OCI-M1 (cell line): ENCODE data around the gene DDIT4.
"Not testable (repeated sequence)": the region's sequence is repeated elsewhere in the genome, so short reads cannot be mapped to it uniquely, and the experiment has no call there.

Experiments used
- DNase-seq: peaks from one replicate; lab custom pipeline; 2025; lab: John Stamatoyannopoulos, UW

DDIT4 gene

DNA sequence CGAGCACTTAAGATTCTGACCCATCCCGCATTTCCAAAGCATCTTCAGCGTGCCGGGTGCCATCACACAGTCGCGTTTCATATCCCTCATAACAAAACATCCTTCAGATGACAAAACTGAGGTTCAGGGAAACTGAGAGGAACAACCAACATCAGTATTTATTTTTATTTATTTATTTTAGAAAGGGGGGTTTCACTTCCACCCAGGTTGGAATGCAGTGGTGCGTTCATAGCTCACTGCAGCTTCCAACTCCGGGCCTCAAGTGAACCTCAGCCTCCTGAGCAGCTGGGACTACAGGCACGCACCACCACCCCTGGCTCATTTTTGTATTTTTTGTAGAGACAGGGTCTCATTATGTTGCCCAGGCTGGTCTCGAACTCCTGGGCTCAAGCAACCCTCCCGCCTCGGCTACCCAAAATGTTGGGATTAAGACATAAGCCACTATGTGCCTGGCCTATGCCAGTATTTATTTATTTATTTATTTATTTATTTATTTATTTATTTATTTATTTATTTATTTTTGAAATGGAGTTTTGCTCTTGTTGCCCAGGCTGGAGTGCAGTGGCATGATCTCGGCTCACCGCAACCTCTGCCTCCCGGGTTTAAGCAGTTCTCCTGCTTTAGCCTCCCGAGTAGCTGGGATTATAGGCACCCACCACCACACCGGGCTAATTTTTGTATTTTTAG lies 24.4 kb upstream of the DDIT4 start:
- not testable (repeated sequence) for DNase-seq

DNA sequence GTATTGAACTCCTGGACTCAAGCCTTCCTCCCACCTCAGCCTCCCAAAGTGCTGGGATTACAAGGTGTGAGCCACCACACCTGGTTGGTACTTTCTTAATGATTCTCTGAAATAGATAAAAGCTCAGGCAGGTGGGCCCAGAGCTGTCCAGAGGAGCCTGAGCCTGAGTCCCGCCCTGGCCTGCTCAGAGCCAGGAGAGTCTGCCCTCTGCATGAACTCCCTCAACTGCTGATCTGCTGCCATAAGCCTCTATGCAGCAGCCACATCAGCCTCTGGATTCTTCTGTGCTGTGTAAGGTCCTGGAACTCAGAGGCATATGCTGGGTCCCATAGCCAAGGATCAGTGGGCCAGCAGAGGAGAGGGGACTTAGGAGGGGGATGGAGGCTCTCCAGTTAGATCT lies 23.1 kb upstream of the DDIT4 start:
- no peak for DNase-seq

DNA sequence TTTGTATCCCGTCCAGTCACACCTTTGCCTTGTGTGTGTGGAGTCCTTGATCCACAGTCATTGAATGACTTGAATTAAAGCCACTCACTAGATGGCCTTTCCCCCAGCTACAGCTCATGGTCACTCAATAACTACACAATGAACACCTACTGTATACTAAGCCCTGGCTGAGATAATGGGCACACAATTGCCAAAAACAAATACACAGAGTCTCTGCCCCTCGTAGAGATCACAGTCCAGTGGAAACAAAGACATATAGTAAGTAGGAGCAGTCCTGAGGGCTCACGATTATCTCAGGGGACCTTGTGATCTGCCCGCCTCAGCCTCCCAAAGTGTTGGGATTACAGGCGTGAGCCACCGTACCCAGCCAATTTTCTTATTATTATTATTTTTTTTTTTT lies 22.1 kb upstream of the DDIT4 start:
- no peak for DNase-seq

DNA sequence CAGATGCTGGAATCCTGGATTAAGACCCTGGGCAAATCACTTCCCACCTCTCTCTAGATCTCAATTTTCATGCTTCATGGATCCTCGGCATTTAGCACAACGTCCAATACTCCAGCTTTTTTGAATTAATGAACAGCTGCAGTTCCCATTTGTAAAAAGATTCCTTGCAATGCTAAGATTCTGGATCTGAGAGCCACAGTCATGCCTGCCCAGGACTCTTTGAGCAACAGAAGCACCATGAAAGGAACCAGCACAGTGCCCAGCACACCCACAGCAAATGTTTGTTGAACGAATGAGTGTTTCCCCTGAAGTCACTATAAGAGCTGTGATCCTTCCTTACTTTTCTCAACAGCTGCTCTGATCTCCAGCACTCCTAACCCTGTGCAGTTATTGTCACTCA lies 20.8 kb upstream of the DDIT4 start:
- no peak for DNase-seq

DNA sequence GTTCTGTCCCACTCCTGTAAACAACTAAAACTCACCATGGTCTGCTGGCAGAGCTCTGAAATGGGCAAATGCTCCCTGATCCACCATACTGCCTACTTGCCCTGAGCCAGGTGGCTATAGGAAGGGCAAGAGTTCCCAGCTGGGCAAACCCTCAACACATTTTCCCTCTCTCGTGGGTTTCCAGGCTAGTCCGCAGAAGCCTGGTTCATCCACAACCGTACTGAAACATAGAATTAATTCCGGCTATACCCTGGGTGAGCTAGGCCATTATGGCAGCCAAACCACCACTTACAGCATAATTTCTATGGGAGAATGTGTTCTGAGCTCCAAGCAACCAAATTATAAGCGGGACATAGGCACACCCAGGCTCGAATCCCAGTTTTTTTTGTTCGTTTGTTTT lies 20.1 kb upstream of the DDIT4 start:
- DNase-seq, result no peak

DNA sequence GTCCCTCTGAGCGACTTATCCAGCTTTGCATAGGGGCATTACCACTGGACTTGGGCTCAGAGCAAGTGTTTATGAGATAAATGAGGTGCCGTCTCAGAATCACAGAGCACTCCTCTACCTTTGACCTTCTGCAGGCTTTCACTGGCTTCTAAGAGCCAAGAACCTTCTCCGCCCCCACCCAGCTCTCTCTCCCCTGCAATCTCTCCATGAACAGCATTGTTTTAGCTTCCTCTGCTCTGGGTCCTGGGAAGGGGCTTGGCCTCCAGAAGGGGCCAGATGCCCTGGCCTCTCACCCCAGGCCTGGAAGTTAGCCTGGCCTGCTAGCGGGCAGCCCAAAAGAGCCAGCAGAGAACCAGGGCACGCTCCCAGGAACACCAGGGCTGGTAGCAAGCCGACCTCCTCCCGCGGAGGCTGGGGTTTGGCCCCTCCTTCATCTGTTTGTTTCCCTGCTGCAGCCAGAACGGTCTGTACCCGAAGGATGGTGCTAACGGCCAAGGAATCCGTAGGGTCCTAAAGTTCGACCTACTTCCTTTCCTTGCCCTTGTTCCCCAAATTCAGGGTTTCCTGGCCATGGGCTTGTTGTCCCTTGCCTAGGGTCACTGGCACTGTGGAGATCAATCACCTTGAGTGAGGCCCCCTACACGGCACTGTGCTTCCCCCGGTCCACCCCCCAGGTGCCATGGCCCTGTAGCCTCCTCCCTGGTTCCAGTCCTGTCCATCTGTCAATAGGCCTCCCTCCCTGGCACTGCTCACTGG lies 18.7 kb upstream of the DDIT4 start:
- peak; percentile 94 for DNase-seq

DNA sequence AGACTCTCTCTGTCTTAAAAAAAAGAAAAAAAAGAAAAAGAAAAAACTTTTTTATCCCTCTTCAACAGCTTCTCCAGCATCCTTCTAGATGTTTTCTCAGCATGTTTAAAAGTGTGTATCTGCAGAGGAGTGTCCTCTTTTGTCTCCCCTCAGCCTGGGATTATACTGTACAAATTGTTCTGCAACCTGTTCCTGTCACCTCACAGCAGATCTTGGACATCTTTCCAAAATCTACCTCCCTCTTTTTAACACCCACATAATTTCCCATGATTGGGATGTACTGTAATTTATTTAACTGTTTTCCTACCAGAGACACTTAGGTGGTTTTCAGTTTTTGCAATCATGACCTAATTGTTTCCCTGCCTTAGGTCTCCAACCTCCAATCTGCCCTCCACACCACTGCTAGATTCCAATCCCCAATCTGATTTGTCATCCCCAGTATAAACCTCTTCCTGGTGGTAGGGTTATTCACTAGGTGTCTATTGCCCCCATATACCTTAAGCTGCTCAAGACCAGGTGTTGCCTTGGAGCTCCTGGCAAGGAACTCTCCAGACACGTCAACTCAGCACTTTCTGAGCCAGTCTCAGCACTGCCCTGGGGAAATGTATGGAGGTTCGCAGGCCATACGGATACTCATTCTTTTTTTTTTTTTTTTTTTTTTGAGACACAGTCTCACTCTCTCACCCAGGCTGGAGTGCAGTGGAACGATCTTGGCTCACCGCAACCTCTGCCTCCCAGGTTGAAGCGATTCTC lies 17.6 kb upstream of the DDIT4 start:
- DNase-seq, result no peak

DNA sequence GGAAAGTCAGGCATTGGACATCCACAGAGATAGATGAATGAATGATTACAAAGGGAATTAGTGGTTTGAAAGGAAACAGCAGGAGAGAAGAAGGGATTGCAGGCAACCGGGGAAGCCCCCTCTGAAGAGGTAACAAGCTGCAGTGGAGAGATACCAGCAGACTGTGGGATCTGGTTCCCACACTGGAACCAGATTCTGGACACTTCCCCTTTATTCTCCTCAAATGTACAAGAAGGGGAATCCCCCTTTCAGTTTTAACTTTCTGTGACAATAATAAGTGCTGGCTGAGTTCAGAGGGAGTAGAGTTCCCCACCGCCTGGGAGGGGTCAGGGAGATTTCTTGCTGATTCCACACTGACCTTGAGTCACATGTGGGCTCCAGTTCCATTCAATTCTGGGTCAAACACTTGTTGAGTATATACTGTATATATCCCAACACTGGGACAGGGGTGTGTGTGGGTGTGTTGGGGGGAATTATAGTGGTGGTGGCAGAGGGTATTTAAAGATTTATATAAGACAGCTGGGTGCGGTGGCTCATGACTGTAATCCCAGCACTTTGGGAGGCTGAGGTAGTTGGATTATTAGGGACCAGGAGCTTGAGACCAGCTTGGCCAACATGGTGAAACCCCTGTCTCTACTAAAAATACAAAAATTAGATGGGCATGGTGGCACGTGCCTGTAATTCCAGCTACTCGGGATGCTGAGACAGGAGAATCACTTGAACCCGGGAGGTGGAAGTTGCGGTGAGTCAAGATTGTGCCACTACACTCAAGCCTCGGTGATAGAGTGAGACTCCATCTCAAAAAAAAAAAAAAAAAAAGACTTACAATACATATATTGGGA lies 16.5 kb upstream of the DDIT4 start:
- DNase-seq, result peak; percentile 99

DNA sequence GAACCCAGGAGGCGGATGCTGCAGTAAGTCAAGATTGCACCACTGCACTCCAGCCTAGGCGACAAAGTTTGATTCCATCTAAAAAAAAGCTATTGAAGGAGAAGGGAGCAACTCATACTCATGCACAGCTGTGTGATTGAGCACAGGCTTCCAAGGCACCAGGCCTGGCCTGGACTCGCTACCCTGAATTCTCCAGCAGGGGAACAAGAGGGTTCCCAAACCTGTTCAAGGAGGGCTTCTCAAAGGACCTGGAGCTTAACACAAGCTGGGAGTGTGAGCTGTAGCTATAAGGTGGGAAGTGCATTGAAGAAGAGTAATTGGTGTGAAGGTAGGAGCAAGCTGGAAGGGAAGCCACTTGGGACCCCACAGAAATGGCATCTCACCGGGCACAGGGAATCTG lies 15.1 kb upstream of the DDIT4 start:
- no peak for DNase-seq

DNA sequence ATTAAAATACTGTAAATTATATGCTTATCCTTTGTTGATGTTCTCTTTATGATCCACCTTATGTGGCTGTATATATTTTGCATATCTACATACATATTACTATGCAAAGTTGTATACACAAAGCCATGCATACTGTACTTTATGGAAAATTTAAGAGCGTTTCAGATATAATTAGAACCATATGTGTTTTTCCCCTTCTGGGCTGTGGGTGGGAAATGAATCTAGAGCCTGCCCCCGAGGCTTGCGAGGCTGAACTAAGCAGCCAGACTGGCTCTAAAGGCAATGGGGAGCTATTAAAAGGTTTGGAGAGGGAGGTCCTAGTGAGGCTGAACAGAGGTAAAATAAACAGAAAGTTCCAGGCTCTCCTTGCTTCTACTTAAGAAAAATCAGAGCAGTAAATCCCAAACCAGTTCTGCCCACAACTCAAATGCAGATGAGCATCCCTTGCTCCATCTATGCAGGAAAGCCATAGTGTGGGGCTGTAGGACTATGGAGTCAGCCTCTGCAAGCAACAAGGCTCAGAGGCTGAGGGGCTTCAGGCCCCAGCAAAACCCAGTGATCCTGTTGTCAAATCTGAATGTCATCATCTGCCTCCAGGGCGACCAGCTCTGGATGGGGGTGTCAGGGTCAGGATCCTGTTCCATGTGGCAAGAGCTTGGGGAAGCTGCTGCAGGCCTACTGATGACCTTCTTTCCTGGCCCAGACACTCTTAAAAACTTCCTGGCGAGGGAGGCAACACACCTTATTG lies 14.1 kb upstream of the DDIT4 start:
- no peak for DNase-seq

DNA sequence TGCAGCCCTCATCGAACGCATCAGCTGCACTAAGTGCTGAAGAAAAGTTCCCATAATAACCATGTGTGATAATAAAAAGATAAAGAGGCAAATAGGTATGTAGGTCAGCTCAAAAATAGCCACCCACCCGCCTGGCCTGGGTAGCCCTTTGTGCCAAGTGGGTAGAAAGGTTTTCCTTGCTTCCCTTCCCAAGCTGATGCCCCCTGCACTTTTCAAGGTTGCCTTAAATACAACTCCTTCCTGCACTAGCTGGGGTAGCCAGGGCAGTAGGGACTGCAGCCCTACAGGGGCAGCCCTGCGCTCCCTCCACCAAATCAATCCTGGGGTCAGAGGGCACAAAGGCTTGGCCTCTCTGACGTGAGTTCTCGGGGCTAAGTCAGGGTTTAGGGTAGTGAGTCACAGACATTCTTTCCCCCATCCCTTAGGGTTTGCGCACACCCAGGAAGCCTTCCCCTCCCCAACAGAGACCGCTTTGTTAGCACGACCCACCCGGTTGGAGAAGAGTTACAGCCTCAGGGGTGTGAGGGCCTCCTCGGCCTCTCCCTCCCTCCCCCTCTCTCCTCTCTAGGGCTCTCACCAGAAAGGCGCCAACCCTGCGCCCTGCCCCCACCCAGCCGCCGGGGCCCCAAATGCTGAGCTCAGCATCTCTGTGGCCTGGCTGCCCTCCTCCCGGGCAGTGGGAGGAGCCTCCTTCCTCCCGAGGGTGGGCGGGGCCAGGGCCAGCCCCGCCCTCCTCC lies 13.3 kb upstream of the DDIT4 start:
- DNase-seq, result peak; percentile 100

DNA sequence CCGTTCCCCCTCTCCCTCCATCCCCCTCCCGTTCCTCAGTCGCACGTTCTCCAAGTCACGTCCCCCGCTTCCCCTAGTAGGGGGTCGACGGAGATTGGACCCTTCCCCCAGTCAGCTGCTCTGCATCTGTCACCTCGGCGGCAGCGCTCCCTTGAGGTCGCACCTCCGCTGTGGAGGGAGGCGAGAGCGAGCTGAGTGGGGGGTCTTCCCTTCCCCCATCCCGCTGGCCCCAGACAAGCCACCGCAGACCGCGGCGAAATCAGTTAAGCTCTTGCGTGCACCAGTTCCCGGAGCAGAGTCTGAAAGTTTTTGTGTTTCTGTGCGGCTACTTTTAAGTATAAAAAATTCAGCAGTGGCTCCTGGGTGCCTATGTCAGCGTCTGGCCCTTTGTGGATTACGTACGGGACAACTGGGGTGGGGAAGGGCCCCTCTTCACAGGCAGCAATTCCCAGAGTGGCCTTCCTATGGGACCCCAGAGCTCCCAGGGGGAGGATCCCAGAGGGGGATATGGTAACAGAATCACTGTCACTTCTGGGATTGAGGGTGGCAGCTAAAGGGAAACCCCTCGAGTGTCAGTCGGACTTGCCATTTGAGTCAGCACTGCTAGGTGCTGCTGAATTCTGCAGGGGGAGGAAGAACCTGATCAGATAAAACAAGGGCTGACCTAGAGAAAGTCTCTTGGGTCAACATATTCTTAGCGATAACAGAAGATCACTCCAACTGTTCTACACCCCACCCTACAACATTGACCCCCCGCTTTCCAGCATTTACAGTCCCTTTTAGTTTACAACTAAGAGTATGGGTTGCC lies 12.5 kb upstream of the DDIT4 start:
- DNase-seq, result peak; percentile 100

DNA sequence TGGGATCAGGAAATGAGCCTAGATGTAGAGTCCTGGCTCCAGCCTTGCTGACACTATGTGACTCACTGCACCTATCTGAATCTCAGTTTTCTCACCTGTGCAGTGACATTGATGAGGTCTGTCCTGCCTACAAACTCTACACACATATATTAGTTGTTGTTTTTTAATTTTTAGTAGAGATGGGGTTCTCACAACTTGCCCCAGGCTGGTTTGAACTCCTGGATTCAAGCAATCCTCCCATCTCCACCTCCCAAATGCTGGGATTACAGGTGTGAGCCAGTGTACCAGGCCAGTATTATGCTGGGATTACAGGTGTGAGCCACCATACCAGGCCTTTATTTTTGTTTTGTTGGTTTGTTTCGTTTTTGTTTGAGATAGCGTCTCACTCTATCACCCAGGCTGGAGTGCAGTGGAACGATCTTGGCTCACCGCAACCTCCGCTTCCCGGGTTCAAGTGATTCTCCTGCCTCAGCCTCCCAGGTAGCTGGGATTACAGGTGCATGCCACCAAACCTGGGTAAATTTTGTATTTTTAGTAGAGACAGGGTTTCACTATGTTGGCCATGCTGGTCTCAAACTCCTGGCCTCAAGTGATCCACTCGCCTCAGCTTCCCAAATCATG lies 11.8 kb upstream of the DDIT4 start:
- no peak for DNase-seq

DNA sequence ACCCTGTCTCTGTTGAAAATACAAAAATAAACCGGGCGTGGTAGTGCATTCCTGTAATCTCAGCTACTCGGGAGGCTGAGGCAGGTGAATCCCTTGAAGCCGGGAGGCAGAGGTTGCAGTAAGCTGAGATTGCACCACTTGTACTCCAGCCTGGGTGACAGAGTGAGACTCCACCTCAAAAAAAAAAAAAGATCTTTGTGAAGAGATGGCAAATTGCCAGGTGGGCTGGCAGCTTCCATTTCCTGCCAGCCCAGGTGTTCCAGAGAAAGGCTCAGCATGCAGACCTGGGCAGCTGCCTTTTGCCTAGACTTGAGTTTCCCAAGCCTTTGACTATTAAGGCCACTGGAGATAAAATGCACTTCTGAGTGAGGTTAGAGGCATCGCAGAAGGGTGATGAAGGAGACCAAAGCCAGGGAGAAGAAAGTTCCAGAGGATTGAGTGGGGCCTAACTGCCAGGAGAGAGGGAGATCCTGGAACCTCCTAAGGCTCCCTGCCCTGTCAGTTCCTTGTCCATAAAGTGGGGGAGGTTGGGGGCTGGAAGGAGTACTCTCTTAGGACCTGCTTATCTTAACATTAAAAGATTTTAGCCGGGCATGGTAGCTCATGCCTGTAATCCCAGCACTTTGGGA lies 10.0 kb upstream of the DDIT4 start:
- DNase-seq, result no peak

DNA sequence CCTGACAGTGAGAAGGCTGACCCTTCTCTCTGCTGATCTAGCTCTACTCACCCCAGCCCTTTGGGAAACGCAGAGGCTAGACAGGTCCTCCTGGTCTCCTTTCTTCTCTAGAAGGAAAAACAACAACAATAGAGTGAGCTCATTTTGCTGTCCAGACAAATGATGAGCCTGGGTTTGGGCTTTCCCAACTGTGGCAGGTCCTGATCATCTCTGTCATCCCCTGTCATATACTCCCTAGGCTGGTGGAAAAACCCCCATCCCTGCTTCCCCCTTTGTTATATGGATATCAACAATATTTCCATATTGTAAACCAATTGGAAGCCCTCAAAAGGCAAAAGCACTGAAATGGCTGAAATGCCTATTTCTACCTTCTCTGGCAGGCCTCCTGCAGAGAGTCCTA lies 9.2 kb upstream of the DDIT4 start:
- no peak for DNase-seq

DNA sequence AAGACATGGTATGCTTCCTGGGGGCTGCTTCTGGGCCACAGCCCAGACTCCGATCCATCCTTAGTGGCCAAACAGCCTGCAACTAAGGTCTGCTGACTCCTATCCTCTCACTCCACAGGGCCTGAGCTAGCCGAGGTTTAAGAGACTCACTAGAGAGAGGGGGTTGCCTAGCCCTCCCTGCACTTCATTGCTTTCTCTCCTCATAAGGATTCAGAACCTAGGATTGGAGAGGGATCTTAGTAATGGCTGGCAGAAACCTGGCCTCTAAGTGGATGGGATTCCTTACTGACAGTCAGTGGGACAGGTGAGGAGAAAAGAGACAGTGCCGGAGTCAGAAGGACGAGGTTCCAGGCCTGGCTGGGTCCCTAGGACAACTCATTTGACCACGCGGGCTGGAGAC lies 8.2 kb upstream of the DDIT4 start:
- DNase-seq, result no peak

DNA sequence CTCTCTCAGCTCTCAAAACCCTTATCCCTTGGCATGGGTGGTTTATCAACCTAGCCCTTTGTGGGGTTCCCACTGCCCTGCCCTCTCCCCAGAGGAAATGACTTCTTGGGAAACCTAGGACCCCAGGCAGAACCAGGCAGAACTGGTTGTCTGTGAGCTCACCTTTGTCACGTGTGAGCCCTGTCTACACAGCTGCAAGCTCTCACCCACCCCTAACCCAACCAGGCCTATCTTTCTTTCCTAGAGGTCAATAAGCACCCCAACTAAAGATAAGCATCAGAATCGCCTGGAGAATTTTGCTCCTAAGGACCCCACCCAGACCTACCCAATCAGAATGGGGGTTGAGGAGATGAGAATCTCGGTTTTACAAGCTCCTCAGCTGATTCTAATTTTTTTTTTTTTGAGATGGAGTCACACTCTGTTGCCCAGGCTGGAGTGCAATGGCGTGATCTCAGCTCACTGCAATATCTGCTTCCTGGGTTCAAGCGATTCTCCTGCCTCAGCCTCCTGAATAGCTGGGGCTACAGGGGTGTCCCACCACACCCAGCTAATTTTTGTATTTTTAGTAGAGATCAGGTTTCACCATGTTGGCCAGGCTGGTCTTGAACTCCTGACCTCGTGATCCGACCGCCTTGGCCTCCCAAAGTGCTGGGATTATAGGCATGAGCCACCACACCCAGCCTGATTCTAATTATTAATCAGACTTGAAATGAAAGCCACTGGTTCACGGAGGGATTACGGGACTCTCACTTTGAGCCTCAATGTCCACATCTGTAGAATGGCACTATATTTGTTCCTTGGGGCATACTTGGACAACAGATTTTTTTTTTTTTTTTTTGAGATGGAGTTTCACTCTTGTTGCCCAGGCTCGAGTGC lies 7.5 kb upstream of the DDIT4 start:
- no peak for DNase-seq

DNA sequence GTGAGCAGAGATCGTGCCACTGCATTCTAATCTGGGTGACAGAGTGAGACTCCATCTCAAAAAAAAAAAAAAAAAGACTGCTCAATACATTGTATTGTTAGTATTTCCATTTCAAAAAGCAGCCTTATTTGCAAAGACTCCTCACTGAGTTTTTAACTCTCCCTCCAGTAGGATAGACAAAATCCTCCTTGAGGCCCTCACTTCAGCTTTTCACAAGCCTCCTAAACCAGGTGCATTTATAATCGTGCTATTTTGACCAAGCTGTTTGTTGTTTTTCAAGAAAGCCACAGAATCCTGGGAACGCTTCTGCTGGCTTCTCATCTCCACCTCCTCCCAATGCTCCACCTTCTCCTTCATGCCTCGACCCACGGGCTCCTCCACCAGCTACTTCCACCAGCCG lies 6.3 kb upstream of the DDIT4 start:
- DNase-seq, result no peak
